A549 (cell line): Measurements from ENCODE around the gene DLG2. TPM values are rescaled to one million over a fixed set of nuclear protein-coding genes. Genes with fewer than 3 reads are reported as not detected.

Experiments
- ATAC-seq, 2 experiments: fragments of 200-7000 bp in 1 of 2; fragments of >200 bp in 1 of 2; cut with Nextera tagmentation in 1 of 2; cut with Tn5 transposase in 1 of 2; 3 replicates each; pipeline versions ENCODE4 v1.8.0 to v1.9.1; 2018 to 2020; ENCODE audit warnings: mild to moderate bottlenecking in 1 of 2, moderate library complexity in 1 of 2
- CTCF ChIA-PET: fragments of 300-600 bp; sonication (Branson Sonifier 250); formaldehyde crosslinking; extraction: SDS; loops from one replicate; lab custom pipeline; 2021; ENCODE audit warnings: antibody characterized with exemption, inconsistent platforms; lab: Yijun Ruan, JAX
- POLR2A ChIA-PET: fragments of 350-600 bp; formaldehyde crosslinking; extraction: SDS; loops from one replicate; lab custom pipeline; 2021; ENCODE audit warnings: antibody characterized with exemption, inconsistent platforms; lab: Yijun Ruan, JAX
- DNase-seq, 2 experiments: peaks; one replicate each; pipeline versions ENCODE4 v3.0.0 to v3.0.0-alpha.2; 2011 to 2016; ENCODE audit warnings: low read depth in 1 of 2, low spot score in 1 of 2
- FAIRE-seq: peaks from 2 replicates; lab custom pipeline; 2011; peaks lifted over from hg19 to GRCh38; lab: Jason Lieb, UNC
- H3K27ac ChIP-seq, 2 experiments: fragments of >200 bp; sonication (Bioruptor Twin); formaldehyde crosslinking; 3 replicates each; pipeline ENCODE4 v1.5.1; 2016 to 2017
- H3K4me1 ChIP-seq: fragments of >200 bp; sonication (Bioruptor Twin); formaldehyde crosslinking; 3 replicates; pipeline ENCODE4 v1.6.1; 2016
- H3K4me2 ChIP-seq: fragments of >200 bp; sonication (Bioruptor Twin); formaldehyde crosslinking; 3 replicates; pipeline ENCODE4 v1.6.1; 2016
- H3K4me3 ChIP-seq: fragments of >200 bp; sonication (Bioruptor Twin); formaldehyde crosslinking; 3 replicates; pipeline ENCODE4 v1.5.1; 2016
- H3K9me3 ChIP-seq: fragments of >200 bp; sonication (Bioruptor Twin); formaldehyde crosslinking; 3 replicates; pipeline ENCODE4 v1.6.1; 2016
- BHLHE40 ChIP-seq: IDR thresholded peaks from 2 replicates; pipeline ENCODE4 v1.6.1; 2012; ENCODE audit warnings: low read depth, low read length, inconsistent platforms
- CBX2 ChIP-seq: fragments of 200-600 bp; sonication (generic); IDR thresholded peaks from 2 replicates; pipeline ENCODE4 v1.6.1; 2016; ENCODE audit warnings: low read depth, mild to moderate bottlenecking, borderline replicate concordance
- CHD2 ChIP-seq: fragments of 150-350 bp; IDR thresholded peaks from 2 replicates; pipeline ENCODE4 v1.6.1; 2014; ENCODE audit warnings: low read length; ENCODE audit not compliant: partially characterized antibody
- CHD4 ChIP-seq: fragments of 200-600 bp; sonication (generic); IDR thresholded peaks from 2 replicates; pipeline ENCODE4 v1.6.1; 2016; ENCODE audit warnings: antibody characterized with exemption, mild to moderate bottlenecking, borderline replicate concordance
- CTCF ChIP-seq: fragments of >200 bp; sonication (Bioruptor Twin); formaldehyde crosslinking; IDR thresholded peaks from 3 replicates; pipeline ENCODE4 v1.5.1; 2016
- ESRRA ChIP-seq: fragments of 150-350 bp; IDR thresholded peaks from 2 replicates; pipeline ENCODE4 v1.6.1; 2014; ENCODE audit warnings: mild to moderate bottlenecking, low read length, borderline replicate concordance
- FOXS1 ChIP-seq: fragments of 250-450 bp; sonication (Bioruptor Pico); IDR thresholded peaks from 2 replicates; pipeline ENCODE4 v1.5.0; 2020; ENCODE audit warnings: mild to moderate bottlenecking, moderate library complexity
- GATA3 ChIP-seq: IDR thresholded peaks from 2 replicates; pipeline ENCODE4 v1.6.1; 2012; ENCODE audit warnings: borderline replicate concordance
- HDAC2 ChIP-seq: fragments of 200-600 bp; sonication (generic); IDR thresholded peaks from 2 replicates; pipeline ENCODE4 v1.6.1; 2016
- HOXA7 ChIP-seq: fragments of 250-450 bp; sonication (Bioruptor Pico); IDR thresholded peaks from 2 replicates; pipeline ENCODE4 v1.5.0; 2020; ENCODE audit warnings: mild to moderate bottlenecking, moderate library complexity
- JUNB ChIP-seq: fragments of >200 bp; sonication (Bioruptor Twin); formaldehyde crosslinking; IDR thresholded peaks from 2 replicates; pipeline ENCODE4 v1.6.1; 2016
- KDM1A ChIP-seq: fragments of 200-600 bp; sonication (generic); IDR thresholded peaks from 2 replicates; pipeline ENCODE4 v1.6.1; 2016; ENCODE audit warnings: low read depth, mild to moderate bottlenecking
- MAFK ChIP-seq: fragments of 450-650 bp; IDR thresholded peaks from 2 replicates; pipeline ENCODE4 v1.6.1; 2014; ENCODE audit not compliant: partially characterized antibody
- MAX ChIP-seq: IDR thresholded peaks from 2 replicates; pipeline ENCODE4 v1.6.1; 2012
- MYC ChIP-seq: IDR thresholded peaks from 2 replicates; pipeline ENCODE4 v1.6.1; 2012; ENCODE audit warnings: mild to moderate bottlenecking, inconsistent platforms, low read length, improper control_type of control experiment, borderline replicate concordance
- NFE2L2 ChIP-seq: fragments of 150-350 bp; conservative IDR thresholded peaks from 2 replicates; pipeline ENCODE4 v1.6.1; 2014; ENCODE audit warnings: low read length
- PBX3 ChIP-seq: IDR thresholded peaks from 2 replicates; pipeline ENCODE4 v1.6.1; 2012
- POLR2A ChIP-seq: IDR thresholded peaks from 2 replicates; pipeline ENCODE4 v1.6.1; 2012; ENCODE audit warnings: mild to moderate bottlenecking, low read length
- RARB ChIP-seq: fragments of 250-450 bp; sonication (Bioruptor Pico); IDR thresholded peaks from 2 replicates; pipeline ENCODE4 v1.8.0; 2021; ENCODE audit warnings: mild to moderate bottlenecking, moderate library complexity
- RCOR1 ChIP-seq: fragments of 150-350 bp; IDR thresholded peaks from 2 replicates; pipeline ENCODE4 v1.6.1; 2014; ENCODE audit warnings: antibody characterized with exemption, low read length, low read depth
- REST ChIP-seq: fragments of 200-600 bp; sonication (generic); IDR thresholded peaks from 2 replicates; pipeline ENCODE4 v1.6.1; 2016; ENCODE audit warnings: antibody characterized with exemption, mild to moderate bottlenecking, moderate library complexity
- RFX5 ChIP-seq: fragments of 450-650 bp; IDR thresholded peaks from 2 replicates; pipeline ENCODE4 v1.7.1; 2014; ENCODE audit warnings: antibody characterized with exemption, mild to moderate bottlenecking, moderate library complexity
- ZC3H11A ChIP-seq: fragments of 450-650 bp; IDR thresholded peaks from 2 replicates; pipeline ENCODE4 v1.6.1; 2014; ENCODE audit warnings: antibody characterized with exemption, mild to moderate bottlenecking
- ZFP36 ChIP-seq: fragments of 450-650 bp; IDR thresholded peaks from 2 replicates; pipeline ENCODE4 v1.6.1; 2014; ENCODE audit warnings: borderline replicate concordance; ENCODE audit not compliant: partially characterized antibody
- ZSCAN20 ChIP-seq: fragments of 250-450 bp; sonication (Bioruptor Pico); IDR thresholded peaks from 2 replicates; pipeline ENCODE4 v1.8.0; 2022; ENCODE audit warnings: mild to moderate bottlenecking, moderate library complexity
- WGBS: methylation state at CpG from one replicate; pipeline ENCODE4 v1.1.6; 2017; ENCODE audit errors: missing lambda C conversion rate; 5-methylcytosine and 5-hydroxymethylcytosine counted together
- polyA plus RNA-seq, 4 experiments: library from polyadenylated mRNA; depleted of rRNA in 3 of 4; stranded (reverse); fragments of >200 nt; fragmentation: RNase III in 1 of 4; extraction: RNeasy Plus Mini Kit Qiagen cat#74134 plus additional on column Dnase treatment in 1 of 4; gene quantifications; 2 replicates in 3 of 4; 3 replicates in 1 of 4; pipeline ENCODE4 v1.2.3, GENCODE V29; 2011 to 2017
- TF ChIP-seq, protein P1 (sequence below): fragments of 250-450 bp; sonication (Bioruptor Pico); IDR thresholded peaks from 2 replicates; pipeline ENCODE4 v1.5.0; 2020; ENCODE audit warnings: low read depth, mild to moderate bottlenecking, moderate library complexity

Gene DLG2
- polyA plus RNA-seq, 2 of the 4 experiments (the other 2 are of a cell fraction) = 0.26 to 0.79 TPM

DNA sequence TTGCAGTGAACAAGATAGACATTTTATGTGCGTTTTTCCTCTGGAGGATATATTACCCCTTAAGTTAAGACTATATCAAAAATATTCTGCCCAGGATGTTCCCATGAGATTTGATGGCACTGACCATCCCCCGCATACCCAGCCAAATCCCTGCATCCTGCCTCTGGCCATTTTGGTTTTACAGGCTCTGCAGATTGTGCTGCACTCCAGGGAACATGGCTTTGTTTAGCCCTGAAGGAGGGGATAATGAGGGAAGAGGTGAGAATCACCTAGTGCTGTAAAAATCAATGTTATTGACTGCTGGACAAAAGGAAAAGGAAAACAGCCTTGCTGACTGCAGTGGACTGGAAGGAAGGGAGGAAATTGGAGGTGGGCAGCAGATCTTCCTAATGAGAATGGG lies 717.4 kb downstream of the DLG2 start:
- Histone ChIP-seq H3K27ac (no peak overlapping the region), H3K4me3 (no peak overlapping the region), H3K4me2 (no peak overlapping the region), H3K9me3 (no peaks in the 10 kb centered on the region), H3K4me1 (no peaks in the 10 kb centered on the region)
- DNase-seq (no peak), FAIRE-seq (no peak), ATAC-seq (no peak)
- CTCF ChIA-PET = no interaction called here
- POLR2A ChIA-PET = no interaction called here
- no peak for TF ChIP-seq NFE2L2
- TF ChIP-seq CTCF = no peak
- no peak for TF ChIP-seq CHD4
- TF ChIP-seq MAX = no peak
- TF ChIP-seq GATA3 = no peak
- TF ChIP-seq FOXS1 (CRISPR knock-in tag) = no peak
- no peak for TF ChIP-seq REST
- TF ChIP-seq RFX5 = no peak
- TF ChIP-seq MYC = no peak
- no peak for TF ChIP-seq RARB (CRISPR knock-in tag)
- 21% methylated on average over 2 of the region's 2 CpGs for WGBS

DNA sequence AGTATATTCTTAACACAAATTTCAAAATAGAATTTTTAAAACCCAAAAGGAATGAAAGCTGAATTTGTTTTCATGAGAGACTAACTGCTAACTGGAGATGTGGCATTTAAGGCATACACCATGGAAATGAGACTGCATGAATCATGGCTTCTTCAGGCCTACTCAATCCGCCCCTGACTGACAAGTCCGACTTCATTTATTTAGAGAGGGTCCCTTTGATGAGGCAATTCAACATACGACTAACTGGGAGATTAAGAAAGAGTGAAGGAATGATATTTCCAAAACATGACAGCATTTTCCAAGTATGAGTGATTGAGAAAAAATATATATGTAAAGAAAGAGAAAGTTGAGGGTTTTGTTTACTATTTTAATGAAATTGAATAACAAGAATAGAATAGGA lies 720.1 kb downstream of the DLG2 start:
- Histone ChIP-seq H3K27ac (no peak overlapping the region), H3K4me3 (no peak overlapping the region), H3K9me3 (no peaks in the 10 kb centered on the region), H3K4me2 (no peak overlapping the region), H3K4me1 (no peaks in the 10 kb centered on the region)
- 10% methylated on average over 3 of the region's 3 CpGs for WGBS
- no peak for ATAC-seq
- FAIRE-seq = no peak
- TF ChIP-seq ZFP36 = no peak
- TF ChIP-seq NFE2L2 = no peak
- no peak for TF ChIP-seq KDM1A
- TF ChIP-seq CBX2 = no peak
- no peak for TF ChIP-seq CHD4
- TF ChIP-seq MAFK = no peak
- TF ChIP-seq CTCF = no peak
- ChIA-PET CTCF (no interaction called here), POLR2A (no interaction called here)
- DNase-seq = no peak

DNA sequence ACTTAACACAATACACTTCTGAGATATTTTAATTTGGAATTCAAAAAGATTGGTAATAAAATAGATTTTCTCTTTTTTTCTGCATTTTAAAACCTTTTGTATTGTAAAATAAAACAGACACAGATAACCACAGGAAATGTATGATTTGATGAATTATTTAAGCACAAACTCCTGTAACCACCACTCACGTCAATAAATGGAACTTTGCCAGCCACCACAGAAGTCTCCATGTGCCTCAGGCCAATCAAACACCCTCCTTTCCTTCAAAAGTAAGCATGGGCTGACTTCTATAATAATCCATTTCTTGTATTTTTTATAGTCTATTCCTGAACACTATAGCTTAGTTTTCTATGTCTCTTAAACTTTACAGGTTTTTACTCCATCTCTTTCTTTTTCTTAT lies 721.7 kb downstream of the DLG2 start:
- WGBS = 37% methylated on average over 1 of the region's 1 CpG
- ATAC-seq = no peak
- TF ChIP-seq PBX3 (no peak), POLR2A (no peak), HOXA7 (CRISPR knock-in tag) (no peak), RCOR1 (no peak), BHLHE40 (no peak), MYC (no peak), CHD2 (no peak), JUNB (no peak), RARB (CRISPR knock-in tag) (no peak), ZC3H11A (no peak), ESRRA (no peak), ZSCAN20 (CRISPR knock-in tag) (no peak), HDAC2 (no peak)
- TF ChIP-seq, protein P1, sequence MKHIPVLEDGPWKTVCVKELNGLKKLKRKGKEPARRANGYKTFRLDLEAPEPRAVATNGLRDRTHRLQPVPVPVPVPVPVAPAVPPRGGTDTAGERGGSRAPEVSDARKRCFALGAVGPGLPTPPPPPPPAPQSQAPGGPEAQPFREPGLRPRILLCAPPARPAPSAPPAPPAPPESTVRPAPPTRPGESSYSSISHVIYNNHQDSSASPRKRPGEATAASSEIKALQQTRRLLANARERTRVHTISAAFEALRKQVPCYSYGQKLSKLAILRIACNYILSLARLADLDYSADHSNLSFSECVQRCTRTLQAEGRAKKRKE = no peak

More for the DNA sequence above, 721.7 kb downstream of the DLG2 start:
- Histone ChIP-seq H3K9me3 (no peaks in the 10 kb centered on the region), H3K4me2 (no peak overlapping the region), H3K4me3 (no peak overlapping the region), H3K27ac (no peak overlapping the region), H3K4me1 (no peaks in the 10 kb centered on the region)
- ChIA-PET POLR2A (no interaction called here), CTCF (no interaction called here)
- DNase-seq (no peak), FAIRE-seq (no peak)
